IMR-90 (cell line): Measurements from ENCODE around the gene CT47C1. TPM values are rescaled to one million over a fixed set of nuclear protein-coding genes. Genes with fewer than 3 reads are reported as not detected.

Source experiments
- ATAC-seq: fragments of 200-7000 bp; cut with Tn5 transposase; 2 replicates; pipeline ENCODE4 v1.9.1; 2020; ENCODE audit warnings: low read depth, mild to moderate bottlenecking, moderate library complexity
- BruUV-seq: library from RNA; stranded (reverse); fragments of 400-500 nt; replicated peaks from 2 replicates; lab custom pipeline; 2021; lab: Mats Ljungman, UMichigan
- CTCF ChIA-PET: fragments of 300-600 bp; formaldehyde crosslinking; extraction: SDS; loops from one replicate; lab custom pipeline; 2021; ENCODE audit warnings: antibody characterized with exemption; lab: Yijun Ruan, JAX
- POLR2A ChIA-PET: fragments of 300-600 bp; sonication (Branson Sonifier 250); formaldehyde crosslinking; loops from one replicate; lab custom pipeline; 2022; ENCODE audit warnings: antibody characterized with exemption; ENCODE audit not compliant: unreplicated experiment; lab: Charles Lee
- DNase-seq: peaks from one replicate; pipeline ENCODE4 v3.0.0; 2013
- H2AFZ ChIP-seq: replicated peaks from 2 replicates; pipeline ENCODE3; 2013; ENCODE audit warnings: low read length, mild to moderate bottlenecking; ENCODE audit not compliant: poor library complexity
- H2AK5ac ChIP-seq: 2 replicates; pipeline ENCODE4 v1.6.1; 2013; ENCODE audit warnings: low read depth, low read length, inconsistent platforms
- H2AK9ac ChIP-seq: replicated peaks from 2 replicates; pipeline ENCODE3; 2013; ENCODE audit warnings: mild to moderate bottlenecking, low read depth, low read length, moderate library complexity; ENCODE audit not compliant: poor library complexity
- H2BK120ac ChIP-seq: 2 replicates; pipeline ENCODE4 v1.6.1; 2013; ENCODE audit warnings: low read depth, low read length, inconsistent platforms
- H2BK15ac ChIP-seq: 3 replicates; pipeline ENCODE4 v1.6.1; 2013; ENCODE audit warnings: low read depth, low read length, inconsistent platforms
- H2BK20ac ChIP-seq: 2 replicates; pipeline ENCODE4 v1.6.1; 2013; ENCODE audit warnings: low read depth, mild to moderate bottlenecking, inconsistent platforms, low read length, moderate library complexity
- H2BK5ac ChIP-seq: 2 replicates; pipeline ENCODE4 v1.6.1; 2013; ENCODE audit warnings: mild to moderate bottlenecking, low read depth, low read length, inconsistent platforms; ENCODE audit not compliant: poor library complexity, severe bottlenecking
- H3K14ac ChIP-seq: replicated peaks from 2 replicates; pipeline ENCODE4 v1.6.1; 2013; ENCODE audit warnings: low read depth, low read length, inconsistent platforms
- H3K18ac ChIP-seq: 2 replicates; pipeline ENCODE4 v1.6.1; 2013; ENCODE audit warnings: low read depth, low read length, control low read depth
- H3K23ac ChIP-seq: 2 replicates; pipeline ENCODE4 v1.6.1; 2013; ENCODE audit warnings: low read depth, low read length, inconsistent platforms
- H3K27ac ChIP-seq: 2 replicates; pipeline ENCODE4 v1.5.1; 2013; ENCODE audit warnings: mild to moderate bottlenecking, control low read depth, low read length; ENCODE audit not compliant: insufficient read depth
- H3K27me3 ChIP-seq: 2 replicates; pipeline ENCODE4 v1.6.1; 2013; ENCODE audit warnings: low read length; ENCODE audit not compliant: control insufficient read depth, insufficient read depth
- H3K36me3 ChIP-seq: 2 replicates; pipeline ENCODE4 v1.6.1; 2013; ENCODE audit warnings: low read length, mixed read lengths; ENCODE audit not compliant: control insufficient read depth, insufficient read depth
- H3K4ac ChIP-seq: 2 replicates; pipeline ENCODE4 v1.6.1; 2013; ENCODE audit warnings: low read depth, low read length, inconsistent platforms
- H3K4me1 ChIP-seq: 2 replicates; pipeline ENCODE4 v1.6.1; 2013; ENCODE audit warnings: low read length, mixed read lengths; ENCODE audit not compliant: control insufficient read depth, insufficient read depth
- H3K4me2 ChIP-seq: 2 replicates; pipeline ENCODE4 v1.6.1; 2013; ENCODE audit warnings: low read depth, mild to moderate bottlenecking, control low read depth, low read length, moderate library complexity
- H3K4me3 ChIP-seq: 2 replicates; pipeline ENCODE4 v1.5.1; 2013; ENCODE audit warnings: low read depth, mild to moderate bottlenecking, control low read depth, low read length, moderate library complexity; ENCODE audit not compliant: insufficient read depth
- H3K56ac ChIP-seq: 2 replicates; pipeline ENCODE4 v1.6.1; 2013; ENCODE audit warnings: low read length, inconsistent platforms; ENCODE audit not compliant: insufficient read depth; ENCODE audit errors: extremely low read depth
- H3K79me1 ChIP-seq, 2 experiments: 2 replicates each; pipeline ENCODE4 v1.6.1; 2013; ENCODE audit warnings: low read length in 2 of 2, inconsistent platforms in 1 of 2, low read depth in 1 of 2
- H3K9ac ChIP-seq: 2 replicates; pipeline ENCODE4 v1.6.1; 2013; ENCODE audit warnings: low read depth, low read length, control low read depth
- H3K9me1 ChIP-seq: 2 replicates; pipeline ENCODE4 v1.6.1; 2013; ENCODE audit warnings: low read length, inconsistent platforms; ENCODE audit not compliant: insufficient read depth
- H3K9me3 ChIP-seq: 2 replicates; pipeline ENCODE4 v1.6.1; 2013; ENCODE audit warnings: low read length; ENCODE audit not compliant: control insufficient read depth, insufficient read depth
- H4K20me1 ChIP-seq: 2 replicates; pipeline ENCODE4 v1.6.1; 2013; ENCODE audit warnings: low read length, inconsistent platforms; ENCODE audit not compliant: insufficient read depth
- H4K5ac ChIP-seq: 2 replicates; pipeline ENCODE4 v1.6.1; 2013; ENCODE audit warnings: mild to moderate bottlenecking, low read depth, low read length, control low read depth
- H4K8ac ChIP-seq, 2 experiments: 2 replicates each; pipeline ENCODE4 v1.6.1; 2013; ENCODE audit warnings: low read depth in 2 of 2, low read length in 2 of 2, control low read depth in 1 of 2, inconsistent platforms in 1 of 2
- H4K91ac ChIP-seq: 2 replicates; pipeline ENCODE4 v1.6.1; 2013; ENCODE audit warnings: low read depth, low read length, inconsistent platforms; ENCODE audit not compliant: insufficient read depth
- MAFK ChIP-seq: IDR thresholded peaks from 2 replicates; pipeline ENCODE4 v1.6.1; 2012; ENCODE audit warnings: low read depth, low read length, improper control_type of control experiment
- MXI1 ChIP-seq: IDR thresholded peaks from 2 replicates; pipeline ENCODE4 v1.6.1; 2012; ENCODE audit warnings: low read depth, mild to moderate bottlenecking, low read length, moderate library complexity, borderline replicate concordance
- NFE2L2 ChIP-seq: fragments of 150-350 bp; IDR thresholded peaks from 2 replicates; pipeline ENCODE4 v1.6.1; 2016; ENCODE audit warnings: low read depth, mild to moderate bottlenecking, low read length
- POLR2A ChIP-seq: IDR thresholded peaks from 2 replicates; pipeline ENCODE4 v1.6.1; 2012; ENCODE audit warnings: mild to moderate bottlenecking, low read depth, low read length
- RFX5 ChIP-seq: IDR thresholded peaks from 2 replicates; pipeline ENCODE4 v1.8.0; 2012; ENCODE audit warnings: low read depth, mild to moderate bottlenecking, low read length, moderate library complexity
- USF2 ChIP-seq: fragments of 150-350 bp; IDR thresholded peaks from 2 replicates; pipeline ENCODE4 v1.6.1; 2017; ENCODE audit warnings: mild to moderate bottlenecking, antibody characterized with exemption, low read length, low read depth
- WGBS, 2 experiments: methylation state at CpG; one replicate each; pipeline versions ENCODE4 v1.1.5 to v1.1.7; 2013; ENCODE audit warnings: missing lambda C conversion rate in 2 of 2; ENCODE audit not compliant: insufficient read length in 1 of 2; ENCODE audit errors: extremely low coverage in 2 of 2; 5-methylcytosine and 5-hydroxymethylcytosine counted together
- dilution Hi-C: fragments of 300-500 bp; cut with HindIII; formaldehyde crosslinking; loops from one replicate; pipeline ENCODE4 v1.14.3; 2018; ENCODE audit warnings: low sequenced_read_pairs; ENCODE audit not compliant: unreplicated experiment
- in situ Hi-C: fragments of 300-500 bp; cut with MboI; formaldehyde crosslinking; loops from 3 replicates; pipeline ENCODE4 v1.14.3; 2019; ENCODE audit warnings: low sequenced_read_pairs, inconsistent platforms, mixed read lengths
- intact Hi-C: fragments of 100-400 bp; cut with micrococcal nuclease; formaldehyde crosslinking; loops from 2 replicates; pipeline ENCODE4 v1.10.0; 2022
- polyA plus RNA-seq, 3 experiments: library from polyadenylated mRNA; depleted of rRNA; stranded (reverse); fragments of >200 nt; gene quantifications; 2 replicates each; pipeline ENCODE4 v1.2.3, GENCODE V29; 2012; ENCODE audit warnings: low replicate concordance in 1 of 3
- total RNA-seq: library from RNA; depleted of rRNA; stranded (reverse); fragments of >200 nt; gene quantifications from 2 replicates; pipeline ENCODE4 v1.2.3, GENCODE V29; 2012

Gene CT47C1
- total and polyA plus RNA-seq, 2 of the 4 experiments (the other 2 are of a cell fraction): not detected

- Histone ChIP-seq H3K36me3 (no peaks in the 10 kb centered on the region), H2BK120ac (no peak overlapping the region), H2BK15ac (no peak overlapping the region), H4K5ac (no peak overlapping the region), H4K91ac (no peak overlapping the region), H3K79me1 (no peaks in the 10 kb centered on the region), H3K27me3 (peaks cover 8% of the 10 kb centered on the region), H2AFZ (no peak overlapping the region), H3K9me3 (no peaks in the 10 kb centered on the region), H2BK5ac (no peak overlapping the region), H2BK20ac (no peak overlapping the region), H3K4me2 (no peak overlapping the region), H4K20me1 (no peaks in the 10 kb centered on the region), H4K8ac (no peak overlapping the region), H3K9ac (no peak overlapping the region), H3K23ac (no peak overlapping the region), H3K4me3 (no peak overlapping the region), H3K27ac (no peak overlapping the region), H3K9me1 (no peaks in the 10 kb centered on the region), H3K4me1 (no peaks in the 10 kb centered on the region), H3K4ac (no peak overlapping the region), H3K56ac (no peak overlapping the region), H3K14ac (no peak overlapping the region), H2AK9ac (no peak overlapping the region), H3K18ac (no peak overlapping the region), H2AK5ac (no peak overlapping the region)
- intact Hi-C loops: no loop called here
- no peak for DNase-seq
- dilution Hi-C loops: no loop called here
- TF ChIP-seq MXI1 (no peak), MAFK (no peak), POLR2A (no peak), RFX5 (no peak), USF2 (no peak), NFE2L2 (no peak)
- no TSS peak for BruUV-seq
- WGBS, 2 experiments: no CpG with 5 or more reads among the region's 1 CpG
- no peak for ATAC-seq
- ChIA-PET CTCF (interaction anchor here (0.6 kb wide), 1 partner anchor 215 kb away, joined by 3 read pairs; no protein-coding TSS in a partner anchor), POLR2A (no interaction called here)
- in situ Hi-C loops: no loop called here
Measured at GRCh38 chrX:119069128-119069527, 3.7 kb upstream of the CT47C1 start.
